Globus pallidus (tissue), 1 donor: Measurements from ENCODE around the gene SLC9A7.
"Not testable (repeated sequence)": the region's sequence is repeated elsewhere in the genome, so short reads cannot be mapped to it uniquely, and the experiment has no call there.

ENCODE experiments used
- DNase-seq: peaks from one replicate; pipeline ENCODE4 v3.0.0-alpha.2; 2015; ENCODE audit warnings: low spot score

The SLC9A7 gene

GRCh38 chrX:46758956-46759644 lies at the start of gene SLC9A7:
Gene SLC9A7 (minus strand): TSS chrX:46759118. CDS start chrX:46759029, 89 bp downstream.
- peak; percentile 15 for DNase-seq

DNA sequence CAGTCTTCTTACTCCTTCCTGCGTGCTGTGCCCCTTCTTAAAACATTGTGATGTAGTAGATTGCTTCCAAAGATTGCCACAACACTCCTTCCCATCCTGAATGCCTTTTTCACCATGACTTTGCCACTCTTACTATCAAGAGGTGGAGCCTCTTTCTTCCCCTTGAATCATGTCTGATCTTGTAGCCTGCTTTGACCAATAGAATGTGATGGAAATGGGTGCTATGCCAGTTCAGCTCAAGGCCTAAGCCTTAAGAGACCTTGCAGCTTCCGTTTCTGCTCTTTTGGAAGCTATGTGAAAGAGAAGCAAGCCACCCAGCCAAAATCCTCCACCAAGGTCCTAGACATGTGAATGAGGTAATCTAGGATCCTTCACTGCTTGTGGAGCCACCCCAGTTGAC lies 46.4 kb upstream of the SLC9A7 start:
- no peak for DNase-seq

DNA sequence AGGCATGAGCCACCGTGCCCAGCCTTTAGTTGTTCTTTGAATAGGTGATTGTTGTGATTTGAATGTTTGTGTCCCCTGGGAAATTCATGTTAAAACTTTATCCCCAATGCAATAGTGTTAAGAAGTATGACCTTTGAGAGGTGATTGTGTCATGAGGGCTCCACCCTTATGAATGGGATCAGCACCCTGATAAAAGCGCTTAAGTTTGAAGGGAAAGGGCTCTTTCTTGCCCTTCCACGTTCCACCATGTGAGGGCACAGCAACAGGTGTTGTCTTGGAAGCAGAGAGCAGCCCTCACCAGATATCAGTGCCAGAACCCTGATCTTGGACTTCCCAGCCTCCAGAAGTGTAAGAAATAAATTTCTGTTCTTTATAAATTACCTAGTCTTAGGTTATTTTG lies 44.2 kb upstream of the SLC9A7 start:
- no peak for DNase-seq

DNA sequence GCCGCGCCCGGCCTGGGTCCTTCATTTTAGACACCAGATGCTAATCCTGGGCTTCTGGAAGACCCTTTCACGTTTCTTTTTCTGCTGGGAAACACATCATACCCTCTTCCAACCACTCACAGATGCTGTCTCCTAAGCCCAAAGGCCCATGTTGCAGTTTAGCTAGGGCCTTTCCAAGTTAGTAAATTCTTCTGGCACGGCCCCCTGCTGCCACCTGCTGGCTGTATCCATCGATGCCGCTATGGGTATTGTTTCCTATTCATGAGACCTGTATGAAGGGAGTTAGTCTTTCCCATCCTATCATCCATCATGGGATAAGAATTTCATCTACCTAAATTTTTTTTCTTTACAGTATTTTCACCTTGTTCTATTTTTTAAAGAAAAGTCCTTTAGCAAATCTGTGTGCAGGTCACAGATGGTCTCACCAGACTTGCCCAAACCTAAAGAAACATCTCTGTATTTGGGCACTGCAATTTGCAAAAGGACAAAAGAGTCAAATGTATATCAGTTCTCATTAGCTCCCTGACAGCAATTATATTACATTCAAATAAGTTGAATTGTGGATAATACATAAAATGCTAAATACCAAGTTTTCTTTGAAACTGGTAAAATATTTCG lies 37.8 kb upstream of the SLC9A7 start:
- DNase-seq, result peak; percentile 35

DNA sequence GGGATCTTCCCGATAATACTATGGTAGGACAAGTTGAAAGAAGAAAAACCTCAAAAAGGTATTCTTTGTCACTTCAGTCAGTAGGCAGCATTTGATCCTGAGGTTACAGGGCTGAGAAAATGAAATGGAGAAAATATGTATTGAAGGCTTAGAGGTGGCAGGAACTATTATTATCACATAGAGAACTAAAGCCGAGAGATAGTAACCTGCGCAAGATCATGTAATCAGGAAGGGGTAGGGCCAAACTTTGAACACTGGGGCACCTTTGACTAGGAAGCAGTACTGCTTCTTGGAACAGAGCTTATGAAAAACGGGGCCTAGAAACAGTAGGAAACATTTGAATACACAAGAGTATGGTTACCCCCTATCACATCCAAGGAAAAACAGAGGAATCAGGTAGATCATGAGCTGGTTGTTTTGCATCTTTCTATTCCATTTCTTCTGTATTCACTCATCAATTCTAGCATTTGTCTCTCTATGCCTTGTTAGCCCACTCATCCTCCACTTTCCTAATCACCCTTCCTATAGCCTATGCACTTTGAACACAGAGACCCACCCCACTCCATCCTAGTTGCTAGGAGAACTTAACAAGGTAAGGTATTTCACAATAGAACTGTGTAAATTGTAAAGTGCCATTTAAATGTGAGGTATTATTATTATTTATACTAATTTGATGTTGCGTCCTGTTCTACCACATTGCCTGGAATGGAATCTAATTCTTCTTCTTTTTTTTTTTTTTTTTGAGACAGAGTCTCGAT lies 34.6 kb upstream of the SLC9A7 start:
- no peak for DNase-seq

- no peak for DNase-seq
Observed at GRCh38 chrX:46792810-46793188, 33.9 kb upstream of the SLC9A7 start.

- DNase-seq, result no peak
Observed at GRCh38 chrX:46791927-46792809, 33.2 kb upstream of the SLC9A7 start.

GRCh38 chrX:46788902-46789301 lies 30.0 kb upstream of the SLC9A7 start:
- DNase-seq, result no peak

GRCh38 chrX:46784437-46784836 lies 25.5 kb upstream of the SLC9A7 start:
- not testable (repeated sequence) for DNase-seq

DNA sequence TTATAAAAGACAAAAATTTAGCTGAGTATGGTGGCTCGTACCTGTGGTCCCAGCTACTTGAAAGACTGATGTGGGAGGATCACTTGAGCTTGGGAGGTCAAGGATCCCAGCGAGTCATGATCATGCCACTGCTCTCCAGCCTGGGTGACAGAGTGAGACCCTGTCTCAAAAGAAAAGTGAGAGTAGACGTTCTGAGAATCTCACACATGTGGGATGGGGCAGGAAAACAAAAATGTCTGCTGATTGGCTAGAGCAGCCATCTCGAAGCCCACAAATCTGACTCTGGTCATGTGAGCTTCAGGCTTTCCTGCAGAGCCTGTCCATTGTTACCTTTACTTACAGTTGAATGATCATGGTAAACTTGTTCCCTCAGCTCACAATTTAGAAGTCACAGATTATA lies 23.1 kb upstream of the SLC9A7 start:
- no peak for DNase-seq

DNA sequence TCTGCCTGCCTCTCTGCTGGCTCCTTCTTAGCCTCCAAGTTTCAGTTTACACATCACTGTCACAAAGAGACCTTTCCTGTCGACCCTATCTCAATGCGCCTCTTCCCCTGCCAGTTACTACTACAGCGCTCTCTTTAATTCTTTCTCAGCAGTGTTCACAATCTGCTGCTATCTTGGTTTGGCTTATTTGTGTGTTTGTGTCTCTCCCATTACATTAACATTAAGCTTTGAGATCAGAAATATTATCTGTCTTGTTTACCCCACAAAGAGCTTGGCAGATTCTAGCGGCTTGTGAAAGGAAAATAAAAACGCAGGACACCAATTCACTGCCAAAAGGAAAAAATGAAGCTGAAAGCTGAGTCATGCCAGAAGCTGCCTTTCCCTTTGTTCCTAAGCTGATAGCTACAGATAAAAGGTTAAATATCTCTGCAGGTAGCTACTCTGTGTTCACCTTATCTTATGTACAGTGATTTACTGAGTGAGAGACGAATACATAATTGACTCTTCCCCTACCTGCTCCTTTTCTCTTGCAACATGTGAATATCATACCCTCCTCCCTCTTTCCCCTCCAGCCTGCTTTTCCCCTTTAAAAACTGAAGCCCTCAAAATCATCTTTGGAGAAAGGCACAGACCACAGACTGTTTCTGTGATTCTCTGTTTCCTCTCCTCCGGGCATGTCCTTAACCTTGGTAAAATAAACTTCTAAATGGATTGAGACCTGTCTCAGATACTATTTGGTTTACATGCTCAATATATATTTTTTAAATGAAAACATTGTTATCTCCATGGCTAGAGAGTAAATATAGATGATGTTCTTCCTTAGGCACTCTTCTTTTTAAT lies 19.3 kb upstream of the SLC9A7 start:
- no peak for DNase-seq

GRCh38 chrX:46770817-46771163 lies 11.9 kb upstream of the SLC9A7 start:
- DNase-seq, result no peak

- DNase-seq, result no peak
Observed at GRCh38 chrX:46770000-46770816, 11.3 kb upstream of the SLC9A7 start.

DNA sequence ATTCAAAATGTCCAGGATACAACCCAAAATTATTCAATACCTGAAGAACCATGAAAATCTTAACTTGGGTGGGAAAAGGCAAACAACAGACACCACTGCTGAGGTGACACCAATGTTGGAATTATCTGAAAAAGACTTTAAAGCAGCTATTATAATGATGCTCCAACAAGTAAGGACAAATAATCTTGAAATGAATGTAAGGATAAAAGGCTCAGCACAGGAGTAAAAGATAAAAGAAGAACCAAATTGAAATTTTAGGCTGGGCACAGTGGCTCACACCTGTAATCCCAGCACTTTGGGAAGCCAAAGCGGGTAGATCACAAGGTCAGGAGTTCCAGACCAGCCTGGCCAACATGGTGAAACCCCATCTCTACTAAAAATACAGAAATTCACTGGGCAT lies 4.0 kb upstream of the SLC9A7 start:
- DNase-seq, result no peak

- no peak for DNase-seq
Observed at GRCh38 chrX:46759645-46759974, 692 bp upstream of the SLC9A7 start.

GRCh38 chrX:46758163-46758955 lies 559 bp downstream of the SLC9A7 start:
- DNase-seq, result no peak

- DNase-seq, result no peak
Observed at GRCh38 chrX:46757593-46757992, 1.3 kb downstream of the SLC9A7 start.

GRCh38 chrX:46757052-46757451 lies 1.9 kb downstream of the SLC9A7 start:
- DNase-seq, result no peak

DNA sequence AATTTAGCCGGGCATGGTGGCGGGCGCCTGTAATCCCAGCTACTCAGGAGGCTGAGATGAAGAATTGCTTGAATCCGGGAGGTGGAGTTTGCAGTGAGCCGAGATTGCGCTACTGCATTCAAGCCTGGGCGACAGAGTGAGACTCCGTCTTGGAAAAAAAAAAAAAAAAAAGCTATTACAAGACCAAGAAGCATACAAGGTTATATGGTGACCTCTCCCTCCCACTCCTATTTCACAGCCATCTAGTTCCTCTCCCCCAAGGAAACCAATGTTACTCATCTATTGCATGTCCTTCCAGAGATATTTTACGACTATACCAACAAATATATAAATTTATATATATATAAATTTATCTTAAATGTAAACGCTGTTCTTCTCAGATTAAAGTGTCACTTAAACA lies 3.2 kb downstream of the SLC9A7 start:
- DNase-seq, result no peak

- no peak for DNase-seq
Observed at GRCh38 chrX:46754586-46755061, 4.3 kb downstream of the SLC9A7 start.
